Thoracic aorta (tissue), 2 donors: ENCODE data around the gene S100A2. TPM values are rescaled to one million over a fixed set of nuclear protein-coding genes. Genes with fewer than 3 reads are reported as not detected.

ENCODE experiments used
- ATAC-seq: fragments of 150-250 bp; one replicate; pipeline ENCODE4 v1.8.0; 2017; ENCODE audit warnings: low read depth; ENCODE audit not compliant: insufficient number of reproducible peaks, low FRiP score
- DNase-seq: peaks from one replicate; pipeline ENCODE4 v3.0.0-alpha.2; 2020; ENCODE audit warnings: low spot score
- H3K27ac ChIP-seq, 2 donors: fragments of 200-600 bp; sonication (generic); 1 replicate in 1 of 2; 2 replicates in 1 of 2; pipeline ENCODE4 v1.5.1; 2016; ENCODE audit warnings: mild to moderate bottlenecking in 2 of 2, moderate library complexity in 2 of 2
- H3K27me3 ChIP-seq: fragments of 200-600 bp; sonication (generic); replicated peaks from 2 replicates; pipeline ENCODE4 v1.6.0; 2016; ENCODE audit warnings: mild to moderate bottlenecking; ENCODE audit not compliant: insufficient read depth
- H3K36me3 ChIP-seq: fragments of 200-600 bp; sonication (generic); one replicate; pipeline ENCODE4 v1.5.1; 2016
- H3K4me1 ChIP-seq, 2 donors: fragments of 200-600 bp; sonication (generic); 1 replicate in 1 of 2; 2 replicates in 1 of 2; pipeline versions ENCODE4 v1.5.1 to v1.6.0; 2016; ENCODE audit warnings: low read depth in 2 of 2, mild to moderate bottlenecking in 1 of 2; ENCODE audit not compliant: control insufficient read depth in 1 of 2
- H3K4me3 ChIP-seq: fragments of 200-600 bp; sonication (generic); 2 replicates; pipeline ENCODE4 v1.5.1; 2016; ENCODE audit warnings: mild to moderate bottlenecking
- H3K9me3 ChIP-seq: fragments of 200-600 bp; sonication (generic); 2 replicates; pipeline ENCODE4 v1.5.1; 2016
- CTCF ChIP-seq: fragments of 200-600 bp; sonication (generic); IDR thresholded peaks from one replicate; pipeline ENCODE4 v1.5.1; 2019; ENCODE audit warnings: antibody characterized with exemption
- total RNA-seq, 2 donors: library from RNA; depleted of rRNA; stranded (reverse); fragments of >200 nt; gene quantifications; one replicate each; pipeline versions ENCODE4 v1.1.0 to v1.2.3, GENCODE V29; 2016

S100A2 gene
- total RNA-seq, 2 donors from 2014 or later = 1.1 to 2.9 TPM

GRCh38 chr1:153532769-153533599 lies 32.7 kb downstream of the S100A2 start:
- TF ChIP-seq CTCF = peak; percentile 92

GRCh38 chr1:153532181-153532580 lies 33.5 kb downstream of the S100A2 start:
- Histone ChIP-seq H3K9me3 (no peaks in the 10 kb centered on the region), H3K27me3 (no peaks in the 10 kb centered on the region), H3K4me3 (no peak overlapping the region), H3K27ac (peak overlapping the region; percentile 15 to 100), H3K36me3 (no peaks in the 10 kb centered on the region), H3K4me1 (peaks cover 0 to 54% of the 10 kb centered on the region in 2 donors)
- DNase-seq (no peak), ATAC-seq (no peak)
- no peak for TF ChIP-seq CTCF

More at GRCh38 chr1:153532769-153533599, 32.7 kb downstream of the S100A2 start:
- Histone ChIP-seq H3K27ac (peak overlapping the region; percentile 100), H3K27me3 (no peaks in the 10 kb centered on the region), H3K9me3 (no peaks in the 10 kb centered on the region), H3K4me1 (peaks cover 0 to 51% of the 10 kb centered on the region in 2 donors), H3K4me3 (peak overlapping the region; percentile 89), H3K36me3 (no peaks in the 10 kb centered on the region)
- DNase-seq (peak; percentile 60), ATAC-seq (peak; percentile 56)

GRCh38 chr1:153531638-153532037 lies 34.0 kb downstream of the S100A2 start:
- Histone ChIP-seq H3K27me3 (no peaks in the 10 kb centered on the region), H3K4me1 (peaks cover 0 to 56% of the 10 kb centered on the region in 2 donors), H3K36me3 (no peaks in the 10 kb centered on the region), H3K27ac (peak overlapping the region; percentile 15 to 100), H3K9me3 (no peaks in the 10 kb centered on the region), H3K4me3 (no peak overlapping the region)
- DNase-seq = no peak
- no peak for ATAC-seq
- no peak for TF ChIP-seq CTCF

GRCh38 chr1:153527683-153528040 lies 38.0 kb downstream of the S100A2 start:
- ATAC-seq = no peak
- DNase-seq = no peak
- peak overlapping the region; percentile 30 to 53 for H3K27ac ChIP-seq
- H3K4me3 ChIP-seq = no peak overlapping the region
- no peaks in the 10 kb centered on the region for H3K9me3 ChIP-seq
- H3K27me3 ChIP-seq = no peaks in the 10 kb centered on the region
- H3K36me3 ChIP-seq = no peaks in the 10 kb centered on the region
- no peak for TF ChIP-seq CTCF
- H3K4me1 ChIP-seq = peaks cover 7 to 35% of the 10 kb centered on the region in 2 donors

GRCh38 chr1:153527023-153527682 lies 38.5 kb downstream of the S100A2 start:
- Histone ChIP-seq H3K4me3 (no peak overlapping the region), H3K27me3 (no peaks in the 10 kb centered on the region), H3K9me3 (no peaks in the 10 kb centered on the region), H3K4me1 (peaks cover 7 to 30% of the 10 kb centered on the region in 2 donors), H3K27ac (peak overlapping the region; percentile 30 to 53), H3K36me3 (no peaks in the 10 kb centered on the region)
- ATAC-seq (no peak), DNase-seq (no peak)
- no peak for TF ChIP-seq CTCF
